ENCODE results near the gene GLI3. TPM values are rescaled to one million over a fixed set of nuclear protein-coding genes. Genes with fewer than 3 reads are reported as not detected.

GLI3 gene
- total RNA-seq, 1 experiment from 2014 or later, result not detected

DNA sequence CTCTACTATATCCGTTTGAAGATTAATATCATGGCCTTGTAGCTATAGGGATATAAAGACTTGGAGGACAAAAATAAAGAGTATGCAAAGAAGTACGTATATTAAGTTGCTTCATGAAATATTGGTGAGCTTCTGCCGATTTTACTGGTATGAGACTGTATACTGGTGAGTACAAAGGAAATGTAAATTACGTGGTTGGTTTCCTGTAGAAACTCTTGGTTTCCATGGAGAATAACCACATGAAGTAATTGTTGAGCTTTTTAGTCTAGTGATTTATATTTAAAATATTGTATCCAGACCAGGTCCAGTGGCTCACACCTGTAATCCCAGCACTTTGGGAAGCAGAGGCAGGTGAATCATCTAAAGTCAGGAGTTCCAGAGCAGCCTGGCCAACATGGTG lies 32.2 kb upstream of the GLI3 start:
- intact Hi-C loops (cut with micrococcal nuclease; ENCODE audit: unreplicated experiment), result no loop called here
- no peaks in the 10 kb centered on the region for H3K36me3 ChIP-seq (ENCODE audit: low read depth)
- CTCF ChIA-PET, result no interaction called here
- H3F3A ChIP-seq (ENCODE audit: insufficient read depth, low read depth), result no peaks in the 10 kb centered on the region
- no peak overlapping the region for H2AFZ ChIP-seq
- no peak overlapping the region for H3K4me2 ChIP-seq
- H3K27me3 ChIP-seq (ENCODE audit: insufficient read depth, low read depth), result peaks cover 12% of the 10 kb centered on the region; the same call in 1 of the 2 replicates
- H3K79me2 ChIP-seq (ENCODE audit: low read depth), result no peaks in the 10 kb centered on the region
- no peaks in the 10 kb centered on the region for H3K9me3 ChIP-seq (ENCODE audit: insufficient read depth, low read depth)
- POLR2A ChIA-PET (ENCODE audit: unreplicated experiment), result interaction anchor here (0.6 kb wide), 1 partner anchor 245 kb away, joined by 3 read pairs; no protein-coding TSS in a partner anchor
- no TSS peak for BruUV-seq (replicated peaks)
- no peak for DNase-seq
- H3K27ac ChIP-seq, result no peak overlapping the region
- no peaks in the 10 kb centered on the region for H3K4me1 ChIP-seq (replicated peaks; ENCODE audit: insufficient read depth)
- no peak overlapping the region for H3K4me3 ChIP-seq
- H3K9me2 ChIP-seq (ENCODE audit: insufficient read depth), result no peaks in the 10 kb centered on the region
- TF ChIP-seq, protein P1, sequence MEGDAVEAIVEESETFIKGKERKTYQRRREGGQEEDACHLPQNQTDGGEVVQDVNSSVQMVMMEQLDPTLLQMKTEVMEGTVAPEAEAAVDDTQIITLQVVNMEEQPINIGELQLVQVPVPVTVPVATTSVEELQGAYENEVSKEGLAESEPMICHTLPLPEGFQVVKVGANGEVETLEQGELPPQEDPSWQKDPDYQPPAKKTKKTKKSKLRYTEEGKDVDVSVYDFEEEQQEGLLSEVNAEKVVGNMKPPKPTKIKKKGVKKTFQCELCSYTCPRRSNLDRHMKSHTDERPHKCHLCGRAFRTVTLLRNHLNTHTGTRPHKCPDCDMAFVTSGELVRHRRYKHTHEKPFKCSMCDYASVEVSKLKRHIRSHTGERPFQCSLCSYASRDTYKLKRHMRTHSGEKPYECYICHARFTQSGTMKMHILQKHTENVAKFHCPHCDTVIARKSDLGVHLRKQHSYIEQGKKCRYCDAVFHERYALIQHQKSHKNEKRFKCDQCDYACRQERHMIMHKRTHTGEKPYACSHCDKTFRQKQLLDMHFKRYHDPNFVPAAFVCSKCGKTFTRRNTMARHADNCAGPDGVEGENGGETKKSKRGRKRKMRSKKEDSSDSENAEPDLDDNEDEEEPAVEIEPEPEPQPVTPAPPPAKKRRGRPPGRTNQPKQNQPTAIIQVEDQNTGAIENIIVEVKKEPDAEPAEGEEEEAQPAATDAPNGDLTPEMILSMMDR (conservative IDR thresholded peaks at IDR 0.05), result no peak
- TF ChIP-seq EZH2 (IDR thresholded peaks at IDR 0.05; ENCODE audit: low read depth), result no peak
- 0 out of 2 replicates have a peak, but pooled peaks cover 3% of the 10 kb centered on the region for H4K20me1 ChIP-seq (ENCODE audit: insufficient read depth)

DNA sequence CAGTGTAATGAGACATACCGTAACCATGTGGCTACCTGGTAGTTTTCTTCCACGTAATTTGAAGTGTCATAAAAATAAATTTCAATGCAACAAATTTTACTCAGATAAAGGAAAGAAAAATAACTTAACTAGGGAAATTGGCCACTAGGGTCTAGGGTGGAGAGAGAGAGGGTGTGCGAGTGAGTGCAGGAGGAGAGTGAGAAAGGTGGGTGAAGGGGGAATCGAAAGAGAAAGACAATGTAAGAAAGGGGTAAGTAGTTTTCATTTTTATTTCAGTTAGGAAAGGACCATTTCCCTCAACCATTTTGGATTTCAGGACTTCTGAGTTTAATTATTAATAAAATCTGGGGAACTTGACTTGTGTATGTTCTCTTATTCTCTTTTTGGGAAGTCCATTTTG lies 27.7 kb upstream of the GLI3 start:
- Histone ChIP-seq H3K27me3 (ENCODE audit: insufficient read depth, low read depth) (peaks cover 19% of the 10 kb centered on the region; the same call in 1 of the 2 replicates), H3K4me3 (no peak overlapping the region), H3K4me1 (replicated peaks; ENCODE audit: insufficient read depth) (no peaks in the 10 kb centered on the region), H3K27ac (no peak overlapping the region), H3K79me2 (ENCODE audit: low read depth) (no peaks in the 10 kb centered on the region), H3K9me2 (ENCODE audit: insufficient read depth) (no peaks in the 10 kb centered on the region), H3K9me3 (ENCODE audit: insufficient read depth, low read depth) (no peaks in the 10 kb centered on the region), H3F3A (ENCODE audit: insufficient read depth, low read depth) (no peaks in the 10 kb centered on the region), H3K36me3 (ENCODE audit: low read depth) (no peaks in the 10 kb centered on the region), H2AFZ (no peak overlapping the region), H3K4me2 (no peak overlapping the region), H4K20me1 (ENCODE audit: insufficient read depth) (no peaks in the 10 kb centered on the region)
- DNase-seq, result no peak
- ChIA-PET POLR2A (ENCODE audit: unreplicated experiment) (no interaction called here), CTCF (no interaction called here)
- intact Hi-C loops (cut with micrococcal nuclease; ENCODE audit: unreplicated experiment), result no loop called here
- BruUV-seq (replicated peaks), result no TSS peak
- TF ChIP-seq, protein P1 (conservative IDR thresholded peaks at IDR 0.05), result no peak
- TF ChIP-seq EZH2 (IDR thresholded peaks at IDR 0.05; ENCODE audit: low read depth), result no peak

DNA sequence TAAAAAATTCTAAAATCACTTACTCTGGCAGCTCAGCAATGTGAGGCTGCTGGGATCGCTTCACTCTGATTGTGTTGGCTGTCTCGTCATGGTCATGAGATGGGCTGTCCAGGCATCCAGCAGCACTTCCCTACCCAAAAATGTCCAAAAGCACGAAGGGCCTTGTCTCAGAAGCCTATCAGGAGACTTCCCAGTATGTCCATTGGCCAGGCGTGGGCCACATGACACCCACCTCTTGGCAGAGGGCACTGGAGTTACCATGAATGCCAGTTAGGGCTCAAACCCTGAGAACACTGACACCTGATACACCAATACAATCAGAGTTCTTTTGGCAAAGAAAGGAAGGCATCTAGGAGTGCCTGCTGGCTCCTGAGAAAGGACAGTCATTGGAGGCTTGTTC lies 27.0 kb upstream of the GLI3 start:
- Histone ChIP-seq H3K4me1 (replicated peaks; ENCODE audit: insufficient read depth) (no peaks in the 10 kb centered on the region), H3K4me3 (no peak overlapping the region), H3F3A (ENCODE audit: insufficient read depth, low read depth) (no peaks in the 10 kb centered on the region), H3K4me2 (no peak overlapping the region), H3K27ac (no peak overlapping the region), H2AFZ (no peak overlapping the region), H3K36me3 (ENCODE audit: low read depth) (no peaks in the 10 kb centered on the region), H3K9me2 (ENCODE audit: insufficient read depth) (no peaks in the 10 kb centered on the region), H4K20me1 (ENCODE audit: insufficient read depth) (no peaks in the 10 kb centered on the region), H3K79me2 (ENCODE audit: low read depth) (no peaks in the 10 kb centered on the region), H3K9me3 (ENCODE audit: insufficient read depth, low read depth) (no peaks in the 10 kb centered on the region), H3K27me3 (ENCODE audit: insufficient read depth, low read depth) (peaks cover 19% of the 10 kb centered on the region; the same call in 1 of the 2 replicates)
- CTCF ChIA-PET, result no interaction called here
- POLR2A ChIA-PET (ENCODE audit: unreplicated experiment), result no interaction called here
- DNase-seq, result no peak
- BruUV-seq (replicated peaks), result no TSS peak
- TF ChIP-seq, protein P1 (conservative IDR thresholded peaks at IDR 0.05), result no peak
- TF ChIP-seq EZH2 (IDR thresholded peaks at IDR 0.05; ENCODE audit: low read depth), result no peak
- intact Hi-C loops (cut with micrococcal nuclease; ENCODE audit: unreplicated experiment), result no loop called here
